HCT116 (cell line): Measurements from ENCODE around the gene TOR2A. TPM values are rescaled to one million over a fixed set of nuclear protein-coding genes. Genes with fewer than 3 reads are reported as not detected.
A peak's percentile ranks its signal among the peaks of the same experiment; 100 is the strongest.

Experiments used
- ATAC-seq: fragments of 200-7000 bp; cut with Tn5 transposase; 2 replicates; pipeline ENCODE4 v1.9.1; 2020; ENCODE audit warnings: mild to moderate bottlenecking, moderate library complexity
- BruUV-seq: library from RNA; stranded (reverse); fragments of 400-500 nt; replicated peaks from 2 replicates; lab custom pipeline; 2021; lab: Mats Ljungman, UMichigan
- CTCF ChIA-PET: fragments of 300-600 bp; sonication (Branson Sonifier 250); formaldehyde crosslinking; loops from one replicate; lab custom pipeline; 2021; ENCODE audit warnings: antibody characterized with exemption; lab: Charles Lee
- POLR2A ChIA-PET: fragments of 300-600, 350-600 bp; sonication (Branson Sonifier 250); formaldehyde crosslinking; loops from one replicate; lab custom pipeline; 2021; ENCODE audit warnings: antibody characterized with exemption; lab: Charles Lee
- RAD21 ChIA-PET, 2 experiments: fragments of 300-600 bp; sonication (Branson Sonifier 250); formaldehyde crosslinking; loops; one replicate each; lab custom pipeline; 2023; ENCODE audit warnings: low total read pairs in 2 of 2; ENCODE audit not compliant: uncharacterized antibody in 2 of 2, unreplicated experiment in 2 of 2, low non-redundant PET in 1 of 2; lab: Charles Lee
- DNase-seq: peaks from one replicate; pipeline ENCODE4 v3.0.0-alpha.2; 2010; ENCODE audit warnings: low read depth, low spot score
- H2AFZ ChIP-seq: fragments of 200-600 bp; shearing (Covaris generic), sonication (generic); 2 replicates; pipeline ENCODE4 v1.6.1; 2017; ENCODE audit warnings: low read depth, mixed run types, mixed read lengths, antibody characterized with exemption, low read length; ENCODE audit not compliant: poor library complexity, severe bottlenecking
- H3K27ac ChIP-seq: 2 replicates; pipeline ENCODE4 v1.5.1; 2012; ENCODE audit warnings: low read depth, low read length
- H3K27me3 ChIP-seq: fragments of 200-600 bp; sonication (generic); 2 replicates; pipeline ENCODE4 v1.6.1; 2016; ENCODE audit warnings: mixed run types, low read length, mixed read lengths; ENCODE audit not compliant: insufficient read depth
- H3K36me3 ChIP-seq, 2 experiments: fragments of 200-500 bp in 1 of 2; fragments of 200-600 bp in 1 of 2; sonication (Bioruptor generic) in 1 of 2; sonication (generic) in 1 of 2; 2 replicates each; pipeline versions ENCODE4 v1.5.1 to v1.6.1; 2014 to 2016; ENCODE audit warnings: low read length in 2 of 2, inconsistent platforms in 1 of 2, mixed read lengths in 1 of 2, mixed run types in 1 of 2; ENCODE audit not compliant: insufficient read depth in 2 of 2, control insufficient read depth in 1 of 2
- H3K4me1 ChIP-seq, 2 experiments: fragments of 200-600 bp in 1 of 2; sonication (generic) in 1 of 2; 2 replicates each; pipeline versions ENCODE4 v1.5.1 to v1.6.1; 2012 to 2017; ENCODE audit warnings: low read length in 2 of 2, inconsistent platforms in 1 of 2, mild to moderate bottlenecking in 1 of 2, mixed read lengths in 1 of 2, mixed run types in 1 of 2, moderate library complexity in 1 of 2; ENCODE audit not compliant: insufficient read depth in 2 of 2, control insufficient read depth in 1 of 2
- H3K4me2 ChIP-seq: fragments of 200-600 bp; sonication (generic); 2 replicates; pipeline ENCODE4 v1.6.1; 2017; ENCODE audit warnings: mixed run types, low read length, mixed read lengths
- H3K4me3 ChIP-seq, 2 experiments: fragments of 200-600 bp in 1 of 2; sonication (generic) in 1 of 2; replicated peaks in 1 of 2; 2 replicates each; pipeline ENCODE4 v1.5.1; 2011 to 2016; ENCODE audit warnings: low read length in 2 of 2, control low read depth in 1 of 2, low read depth in 1 of 2, mild to moderate bottlenecking in 1 of 2, mixed read lengths in 1 of 2, mixed run types in 1 of 2
- H3K79me2 ChIP-seq: fragments of 200-600 bp; sonication (generic); 2 replicates; pipeline ENCODE4 v1.6.1; 2017; ENCODE audit warnings: mild to moderate bottlenecking, mixed run types, low read length, moderate library complexity, mixed read lengths; ENCODE audit not compliant: insufficient read depth
- H3K9ac ChIP-seq: fragments of 200-600 bp; sonication (generic); 2 replicates; pipeline ENCODE4 v1.6.1; 2016; ENCODE audit warnings: low read length, mixed read lengths
- H3K9me2 ChIP-seq: fragments of 200-600 bp; sonication (generic), shearing (Covaris generic); 2 replicates; pipeline ENCODE4 v1.6.1; 2017; ENCODE audit warnings: mixed run types, mild to moderate bottlenecking, moderate library complexity; ENCODE audit not compliant: insufficient read depth
- H3K9me3 ChIP-seq, 2 experiments: fragments of 200-500 bp in 1 of 2; fragments of 200-600 bp in 1 of 2; sonication (Bioruptor generic) in 1 of 2; sonication (generic) in 1 of 2; 2 replicates each; pipeline ENCODE4 v1.6.1; 2014 to 2017; ENCODE audit warnings: low read length in 2 of 2, mixed read lengths in 2 of 2, inconsistent platforms in 1 of 2, low read depth in 1 of 2, mild to moderate bottlenecking in 1 of 2, mixed run types in 1 of 2, moderate library complexity in 1 of 2; ENCODE audit not compliant: control insufficient read depth in 1 of 2, insufficient read depth in 1 of 2
- H4K20me1 ChIP-seq: fragments of 200-600 bp; sonication (generic), shearing (Covaris generic); 2 replicates; pipeline ENCODE4 v1.6.1; 2017; ENCODE audit warnings: mixed run types, mild to moderate bottlenecking, moderate library complexity; ENCODE audit not compliant: insufficient read depth
- CBX3 ChIP-seq: IDR thresholded peaks from 2 replicates; pipeline ENCODE4 v1.6.1; 2012; ENCODE audit warnings: low read depth
- CEBPB ChIP-seq: IDR thresholded peaks from 2 replicates; pipeline ENCODE4 v1.6.1; 2012; ENCODE audit warnings: low read depth
- ELF1 ChIP-seq: IDR thresholded peaks from 2 replicates; pipeline ENCODE4 v1.6.1; 2012; ENCODE audit warnings: low read depth, borderline replicate concordance
- POLR2AphosphoS5 ChIP-seq: IDR thresholded peaks from 2 replicates; pipeline ENCODE4 v1.6.1; 2011; ENCODE audit warnings: mild to moderate bottlenecking, low read depth, low read length, moderate library complexity
- SP1 ChIP-seq: IDR thresholded peaks from 2 replicates; pipeline ENCODE4 v1.6.1; 2012; ENCODE audit warnings: low read depth
- TCF7L2 ChIP-seq: IDR thresholded peaks from 2 replicates; pipeline ENCODE4 v1.7.0; 2011; ENCODE audit warnings: borderline replicate concordance, inconsistent platforms; ENCODE audit not compliant: insufficient read depth, insufficient read length; ENCODE audit errors: extremely low read depth
- ZFX ChIP-seq: fragments of 450-650 bp; IDR thresholded peaks from 2 replicates; pipeline ENCODE4 v1.6.1; 2017
- intact Hi-C: fragments of 100-400 bp; cut with micrococcal nuclease; formaldehyde crosslinking; loops from 2 replicates; pipeline ENCODE4 v1.10.0; 2022
- total RNA-seq: library from RNA; stranded (reverse); gene quantifications from one replicate; pipeline ENCODE4 v1.2.1, GENCODE V29; 2021; ENCODE audit not compliant: unreplicated experiment
- TF ChIP-seq, protein P1 (sequence below): IDR thresholded peaks from 2 replicates; pipeline ENCODE4 v1.6.1; 2012
- TF ChIP-seq, protein P2 (sequence below): IDR thresholded peaks from 2 replicates; pipeline ENCODE4 v1.6.1; 2011; ENCODE audit warnings: mild to moderate bottlenecking, low read length, moderate library complexity; ENCODE audit not compliant: insufficient replicate concordance; ENCODE audit errors: extremely low read depth

TOR2A gene
- total RNA-seq, 1 experiment from 2014 or later: 12.0 TPM

DNA sequence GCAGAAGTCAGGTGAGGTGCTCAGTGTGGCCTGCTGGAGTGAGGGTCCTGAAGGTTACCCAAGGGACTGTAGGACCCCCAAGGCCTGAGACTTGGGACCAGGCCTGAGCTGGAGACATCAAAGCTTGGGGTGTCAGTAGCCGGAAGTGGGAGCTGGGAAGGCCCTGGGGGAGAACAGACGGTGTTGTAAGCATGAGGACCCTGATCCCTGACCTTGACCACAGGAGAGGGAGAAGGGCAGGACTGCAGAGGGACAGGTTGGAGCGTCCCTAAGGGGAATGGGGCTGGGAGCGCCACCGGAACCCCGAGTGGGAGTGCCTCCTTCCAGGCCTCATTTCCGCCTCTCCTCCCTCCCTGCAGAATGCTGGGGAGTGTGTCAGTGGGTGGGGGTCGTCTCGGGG, 18.7 kb downstream of the TOR2A start:
- ChIA-PET CTCF (interaction anchor here (1.0 to 1.5 kb wide), 2 partner anchors 19 to 153 kb away, joined by 3 to 12 read pairs; partner anchors contain the start of gene TOR2A), RAD21 (interaction anchor here in 1 of 2 experiments (1.2 kb wide), 1 partner anchor 19 kb away, joined by 4 read pairs; the partner anchor contains the start of gene TOR2A), POLR2A (interaction anchor here (1.2 kb wide), 1 partner anchor 18 kb away, joined by 3 read pairs; no protein-coding TSS in a partner anchor)
- TF ChIP-seq, protein P1, sequence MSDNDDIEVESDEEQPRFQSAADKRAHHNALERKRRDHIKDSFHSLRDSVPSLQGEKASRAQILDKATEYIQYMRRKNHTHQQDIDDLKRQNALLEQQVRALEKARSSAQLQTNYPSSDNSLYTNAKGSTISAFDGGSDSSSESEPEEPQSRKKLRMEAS: no peak
- TF ChIP-seq, protein P2, sequence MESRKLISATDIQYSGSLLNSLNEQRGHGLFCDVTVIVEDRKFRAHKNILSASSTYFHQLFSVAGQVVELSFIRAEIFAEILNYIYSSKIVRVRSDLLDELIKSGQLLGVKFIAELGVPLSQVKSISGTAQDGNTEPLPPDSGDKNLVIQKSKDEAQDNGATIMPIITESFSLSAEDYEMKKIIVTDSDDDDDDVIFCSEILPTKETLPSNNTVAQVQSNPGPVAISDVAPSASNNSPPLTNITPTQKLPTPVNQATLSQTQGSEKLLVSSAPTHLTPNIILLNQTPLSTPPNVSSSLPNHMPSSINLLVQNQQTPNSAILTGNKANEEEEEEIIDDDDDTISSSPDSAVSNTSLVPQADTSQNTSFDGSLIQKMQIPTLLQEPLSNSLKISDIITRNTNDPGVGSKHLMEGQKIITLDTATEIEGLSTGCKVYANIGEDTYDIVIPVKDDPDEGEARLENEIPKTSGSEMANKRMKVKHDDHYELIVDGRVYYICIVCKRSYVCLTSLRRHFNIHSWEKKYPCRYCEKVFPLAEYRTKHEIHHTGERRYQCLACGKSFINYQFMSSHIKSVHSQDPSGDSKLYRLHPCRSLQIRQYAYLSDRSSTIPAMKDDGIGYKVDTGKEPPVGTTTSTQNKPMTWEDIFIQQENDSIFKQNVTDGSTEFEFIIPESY: no peak
- TF ChIP-seq CBX3: no peak
- no peak for TF ChIP-seq POLR2AphosphoS5
- no peak for TF ChIP-seq SP1
- no peak for TF ChIP-seq TCF7L2
- TF ChIP-seq ZFX: no peak
- TF ChIP-seq CEBPB: no peak
- no peak for TF ChIP-seq ELF1
- H3K4me3 ChIP-seq: peak overlapping the region; percentile 90 to 92
- BruUV-seq: no TSS peak
- H3K9me2 ChIP-seq: no peaks in the 10 kb centered on the region
- peak overlapping the region; percentile 93 for H3K9ac ChIP-seq
- no peaks in the 10 kb centered on the region for H3K27me3 ChIP-seq
- H3K36me3 ChIP-seq: peaks cover 0 to 4% of the 10 kb centered on the region in 2 experiments; a peak in 1 of 4 replicates
- H2AFZ ChIP-seq: no peak overlapping the region
- H3K4me2 ChIP-seq: peak overlapping the region; percentile 91
- no peak for ATAC-seq
- peak overlapping the region; percentile 44 for H3K27ac ChIP-seq
- H3K9me3 ChIP-seq: no peaks in the 10 kb centered on the region
- peaks cover 20 to 31% of the 10 kb centered on the region in 2 experiments for H3K4me1 ChIP-seq
- no peaks in the 10 kb centered on the region for H4K20me1 ChIP-seq
- no peak for DNase-seq
- peaks cover 13% of the 10 kb centered on the region for H3K79me2 ChIP-seq
- intact Hi-C loops: no loop called here
